NOMO-1 treated with dmso at 0.1 percent for 144 hours (cell line): Measurements from ENCODE around the gene LIN7C.
"Not testable (repeated sequence)": the region's sequence is repeated elsewhere in the genome, so short reads cannot be mapped to it uniquely, and the experiment has no call there.

ENCODE experiments used
- DNase-seq: peaks from one replicate; lab custom pipeline; 2025; ENCODE audit not compliant: unreplicated experiment; lab: John Stamatoyannopoulos, UW

The LIN7C gene

GRCh38 chr11:27506200-27507182 lies at the start of gene LIN7C:
Gene LIN7C, minus strand, starts transcription at chr11:27506769. Its CDS starts 17 bp downstream, at chr11:27506752.
- peak; percentile 97 for DNase-seq

- no peak for DNase-seq
Measured at GRCh38 chr11:27555264-27555663, 48.7 kb upstream of the LIN7C start.

DNA sequence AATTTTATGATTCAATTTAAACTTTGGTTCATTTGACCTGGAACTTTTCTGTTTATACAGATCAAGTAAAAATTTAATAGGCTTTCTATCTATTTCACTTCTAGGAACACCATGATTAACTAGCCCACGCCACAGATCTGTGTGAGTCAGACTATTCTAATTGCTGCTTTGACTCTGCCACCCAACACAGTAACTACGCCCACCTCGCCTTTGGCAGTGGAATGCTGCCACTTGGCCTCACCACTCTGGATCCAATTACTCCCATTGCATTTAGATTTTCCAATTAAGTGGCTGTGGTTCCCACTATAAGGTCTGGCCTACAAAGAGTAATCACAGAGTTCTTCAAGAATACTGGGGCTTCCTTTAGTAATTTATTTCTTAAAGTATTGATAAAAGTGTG lies 46.6 kb upstream of the LIN7C start:
- DNase-seq = no peak

DNA sequence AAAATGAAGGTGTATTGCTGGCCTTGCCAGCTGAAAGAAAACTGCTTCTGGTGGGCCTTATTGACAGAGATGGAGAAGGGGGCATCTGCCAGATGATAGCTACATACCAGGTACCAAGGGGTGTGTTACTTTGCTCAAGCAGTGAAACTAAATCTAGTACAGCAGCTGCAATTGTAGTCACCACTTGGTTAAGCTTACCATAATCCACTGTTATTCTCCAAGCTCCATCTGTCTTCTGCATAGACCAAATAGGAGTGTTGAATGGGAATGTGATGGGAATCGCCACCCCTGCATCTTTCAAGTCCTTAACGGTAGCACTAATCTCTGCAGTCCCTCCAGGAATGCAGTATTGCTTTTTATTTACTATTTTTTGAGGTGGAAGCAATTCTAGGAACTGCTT lies 45.8 kb upstream of the LIN7C start:
- DNase-seq = no peak

GRCh38 chr11:27551127-27551526 lies 44.6 kb upstream of the LIN7C start:
- DNase-seq = no peak

GRCh38 chr11:27545946-27546345 lies 39.4 kb upstream of the LIN7C start:
- DNase-seq = no peak

GRCh38 chr11:27545035-27545434 lies 38.5 kb upstream of the LIN7C start:
- DNase-seq = no peak

DNA sequence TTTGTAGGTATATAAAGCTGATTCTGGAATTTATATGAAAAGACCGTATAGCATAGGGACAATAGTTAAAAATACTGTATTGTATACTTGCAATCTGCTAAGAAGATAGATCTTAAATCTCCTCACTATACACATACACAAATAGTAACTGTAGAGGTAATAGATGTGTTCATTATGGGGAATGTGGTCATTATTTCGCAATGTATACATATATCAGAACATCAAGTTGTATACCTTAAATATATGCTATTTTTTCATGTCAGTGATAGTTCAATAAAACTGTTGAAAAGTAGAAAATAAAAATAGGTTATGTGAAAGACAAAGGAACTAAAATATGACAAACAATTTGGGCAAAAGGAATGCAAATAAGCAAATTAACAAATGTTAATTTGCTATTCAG lies 35.2 kb upstream of the LIN7C start:
- DNase-seq = no peak

- DNase-seq = no peak
Measured at GRCh38 chr11:27540051-27540450, 33.5 kb upstream of the LIN7C start.

DNA sequence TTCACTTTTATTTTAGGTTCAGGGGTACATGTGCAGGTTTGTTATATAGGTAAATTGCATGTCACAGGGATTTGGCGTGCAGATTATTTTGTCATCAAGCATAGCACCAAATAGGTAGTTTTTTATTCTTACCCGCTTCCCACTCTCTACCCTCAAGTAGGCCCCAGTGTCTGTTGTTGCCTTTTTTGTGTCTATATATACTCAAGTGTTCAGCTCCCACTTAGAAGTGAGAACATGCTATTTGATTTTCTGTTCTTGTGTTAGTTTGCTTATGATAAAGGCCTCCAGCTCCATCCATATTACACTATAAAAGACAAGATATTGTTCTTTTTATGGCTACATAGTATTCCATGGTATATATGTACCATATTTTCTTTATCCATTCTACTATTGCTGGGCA lies 28.5 kb upstream of the LIN7C start:
- DNase-seq = no peak

GRCh38 chr11:27532652-27533325 lies 26.2 kb upstream of the LIN7C start:
- peak; percentile 18 for DNase-seq

DNA sequence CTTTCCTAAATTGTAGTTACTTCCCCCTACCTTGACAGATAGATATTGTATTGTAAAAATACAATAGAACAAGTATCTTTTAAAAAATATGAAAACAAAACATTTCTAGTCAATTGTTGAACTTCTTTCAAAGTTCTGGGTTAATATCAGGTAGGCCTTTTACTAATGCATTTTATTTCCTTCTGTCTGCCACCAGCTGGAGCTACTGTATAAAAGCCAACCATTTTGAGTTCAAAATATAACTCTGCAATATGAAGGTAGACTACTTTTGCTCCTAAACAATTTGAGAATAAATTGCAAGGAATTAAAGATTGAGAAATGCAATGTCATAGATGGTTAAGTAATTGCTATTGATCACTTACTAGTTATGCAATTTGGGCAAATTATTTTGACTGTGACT lies 22.1 kb upstream of the LIN7C start:
- no peak for DNase-seq

DNA sequence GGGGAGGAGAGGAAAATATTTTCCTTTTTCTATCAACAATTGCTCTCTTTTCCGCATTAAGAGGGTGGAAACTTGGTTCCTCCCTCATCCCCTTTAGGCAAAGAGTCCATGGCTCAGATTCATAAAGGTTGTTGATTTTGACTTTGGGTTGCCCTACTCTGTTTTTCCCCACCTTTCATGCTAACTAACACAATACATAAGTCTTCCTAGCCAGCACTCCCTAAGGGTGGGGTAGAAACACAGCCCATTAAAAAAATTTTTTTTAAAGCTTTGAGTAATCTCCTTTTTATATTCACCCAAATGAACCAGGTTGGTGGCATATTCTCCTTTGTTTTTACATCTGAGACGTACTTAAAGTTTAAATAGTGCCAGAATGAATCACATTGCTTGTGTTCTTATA lies 20.0 kb upstream of the LIN7C start:
- DNase-seq = no peak

- no peak for DNase-seq
Measured at GRCh38 chr11:27525824-27526516, 19.4 kb upstream of the LIN7C start.

DNA sequence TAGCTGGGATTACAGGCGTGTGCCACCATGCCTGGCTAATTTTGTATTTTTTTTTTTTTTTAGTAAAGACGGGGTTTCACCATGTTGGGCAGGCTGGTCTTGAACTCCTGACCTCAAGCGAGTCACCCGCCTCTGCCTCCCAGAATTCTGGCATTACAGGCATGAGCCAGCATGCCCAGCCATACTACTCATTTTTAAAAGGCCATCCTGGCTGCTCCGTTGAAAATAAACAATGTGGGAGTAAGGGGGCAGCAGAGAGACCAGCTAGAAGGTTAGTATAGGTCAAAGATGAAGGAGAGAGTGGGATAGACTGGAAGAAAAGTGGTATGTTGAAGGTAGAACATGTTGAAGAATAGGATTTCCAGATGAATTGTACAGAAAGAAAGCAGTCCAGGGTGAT lies 17.6 kb upstream of the LIN7C start:
- no peak for DNase-seq

GRCh38 chr11:27520226-27520625 lies 13.7 kb upstream of the LIN7C start:
- DNase-seq = no peak

DNA sequence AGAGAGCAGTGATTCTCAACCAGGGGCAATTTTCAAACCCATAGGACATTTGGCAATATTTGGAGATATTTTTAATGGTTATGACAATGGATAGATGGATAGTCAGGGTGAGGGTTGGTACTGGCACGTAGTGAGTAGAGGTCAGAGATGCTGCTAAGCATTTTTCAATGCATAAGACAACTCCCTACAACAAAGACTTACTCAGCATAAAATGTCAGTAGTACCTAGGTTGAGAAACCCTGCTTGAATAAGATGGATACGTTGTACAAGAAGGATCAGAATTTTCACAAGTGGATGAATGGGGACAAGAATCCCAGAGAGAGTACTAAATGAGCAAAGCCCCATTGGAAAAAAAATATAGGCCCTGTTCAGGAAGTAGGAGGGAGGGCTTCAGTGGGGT lies 11.9 kb upstream of the LIN7C start:
- DNase-seq = no peak

GRCh38 chr11:27517490-27517889 lies 10.9 kb upstream of the LIN7C start:
- DNase-seq = not testable (repeated sequence)

GRCh38 chr11:27514558-27514957 lies 8.0 kb upstream of the LIN7C start:
- no peak for DNase-seq

GRCh38 chr11:27514076-27514475 lies 7.5 kb upstream of the LIN7C start:
- no peak for DNase-seq

DNA sequence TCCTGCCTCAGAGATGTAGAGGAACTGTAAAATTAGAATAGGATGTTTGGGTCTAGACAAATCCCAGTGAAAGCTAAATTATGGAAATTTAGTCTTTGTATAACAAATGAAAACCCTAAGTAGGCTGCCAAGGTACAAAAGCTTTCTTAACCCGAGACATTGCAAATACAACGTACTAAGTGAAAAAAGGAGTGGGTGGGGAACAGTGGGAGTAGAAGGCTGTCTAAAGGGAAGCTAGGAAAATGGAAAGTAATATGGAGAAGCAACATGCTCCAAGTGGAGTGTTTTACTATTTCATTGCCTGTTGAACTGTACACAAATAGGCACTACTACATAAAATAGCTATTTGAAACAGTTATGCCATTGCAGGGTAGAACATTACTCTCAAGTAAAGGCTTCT lies 6.8 kb upstream of the LIN7C start:
- DNase-seq = no peak

GRCh38 chr11:27512238-27512637 lies 5.7 kb upstream of the LIN7C start:
- DNase-seq = no peak
